ENCODE data around the gene SPATA21.
"Not testable (repeated sequence)": the region's sequence is repeated elsewhere in the genome, so short reads cannot be mapped to it uniquely, and the experiment has no call there.

SPATA21 gene

DNA sequence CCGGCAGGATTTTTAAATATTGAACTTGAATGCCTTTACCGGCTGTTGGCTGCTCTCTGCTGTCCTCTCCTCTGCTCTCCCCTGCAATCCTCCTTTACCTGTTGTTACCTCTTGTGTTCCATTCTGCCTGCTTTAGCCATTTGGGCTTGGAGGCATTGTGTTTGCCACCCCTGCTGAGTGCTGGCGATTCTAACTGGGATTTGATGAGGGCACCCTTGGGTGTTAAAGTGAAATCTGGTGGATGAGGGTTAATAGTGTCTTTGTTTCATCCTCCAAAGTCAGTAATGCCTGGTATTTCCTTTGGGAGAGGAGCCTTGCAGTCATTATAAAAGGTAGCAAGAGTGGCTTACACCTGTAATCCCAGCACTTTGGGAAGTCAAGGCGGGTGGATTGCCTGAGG is 60.3 kb downstream of the SPATA21 start:
- DNase-seq: no peak

DNA sequence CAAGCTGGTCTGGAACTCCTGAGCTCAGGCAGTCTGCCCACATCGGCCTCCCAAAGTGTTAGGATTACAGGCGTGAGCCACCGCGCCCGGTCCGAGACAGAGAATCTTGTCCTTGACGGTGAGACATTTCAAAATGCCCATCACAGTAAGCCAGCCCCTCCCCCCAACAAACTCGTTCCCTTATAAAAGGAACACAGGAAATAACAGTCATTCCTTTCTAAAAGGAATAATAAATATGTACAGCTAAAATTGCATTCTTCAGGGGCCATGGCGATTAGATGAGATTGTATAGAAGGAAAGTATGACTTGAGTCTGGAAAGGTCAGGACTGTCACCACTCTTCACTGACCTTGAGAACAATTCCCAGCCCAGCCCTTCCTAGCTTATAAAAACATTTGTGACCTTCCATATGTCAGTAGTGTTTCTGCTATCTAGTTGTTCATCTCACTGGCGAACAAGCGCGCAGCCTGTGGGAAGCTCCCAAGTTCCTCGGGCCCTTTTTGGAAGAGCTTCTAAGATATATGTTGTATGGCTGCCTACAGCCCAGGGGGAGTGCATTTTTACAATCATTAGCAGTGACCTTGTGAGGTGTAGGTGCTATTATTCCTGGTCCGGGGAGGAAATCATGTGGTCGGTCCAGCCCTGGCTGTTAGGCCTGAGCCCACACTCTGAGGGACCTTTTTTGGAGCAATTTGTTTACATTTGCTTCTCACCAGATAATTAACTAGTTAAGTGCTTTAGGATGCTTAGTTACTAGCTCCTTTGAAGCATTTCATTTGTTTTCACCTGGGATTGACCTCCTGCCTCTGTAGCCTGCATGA is 61.5 kb downstream of the SPATA21 start:
- no peak for DNase-seq

DNA sequence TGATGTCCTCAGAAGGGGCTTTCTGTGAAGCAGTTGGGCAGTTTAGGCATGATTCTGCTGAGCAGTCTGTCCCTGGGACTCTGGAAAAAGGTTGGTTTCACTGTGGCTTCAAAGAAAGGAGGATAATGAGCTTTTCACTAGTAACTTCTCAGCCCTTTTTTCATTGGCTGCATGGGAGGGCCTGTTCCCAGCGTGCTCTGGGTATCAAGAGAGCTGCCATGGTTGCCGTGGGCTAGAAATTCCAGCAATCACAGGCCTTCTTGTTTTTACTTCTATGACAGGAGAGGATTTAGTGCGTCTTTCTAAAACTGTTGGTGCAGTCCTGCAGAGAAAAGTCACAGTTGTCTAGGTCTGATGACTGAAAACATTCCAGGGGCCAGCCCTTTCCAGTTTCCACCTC is 63.0 kb downstream of the SPATA21 start:
- no peak for DNase-seq

DNA sequence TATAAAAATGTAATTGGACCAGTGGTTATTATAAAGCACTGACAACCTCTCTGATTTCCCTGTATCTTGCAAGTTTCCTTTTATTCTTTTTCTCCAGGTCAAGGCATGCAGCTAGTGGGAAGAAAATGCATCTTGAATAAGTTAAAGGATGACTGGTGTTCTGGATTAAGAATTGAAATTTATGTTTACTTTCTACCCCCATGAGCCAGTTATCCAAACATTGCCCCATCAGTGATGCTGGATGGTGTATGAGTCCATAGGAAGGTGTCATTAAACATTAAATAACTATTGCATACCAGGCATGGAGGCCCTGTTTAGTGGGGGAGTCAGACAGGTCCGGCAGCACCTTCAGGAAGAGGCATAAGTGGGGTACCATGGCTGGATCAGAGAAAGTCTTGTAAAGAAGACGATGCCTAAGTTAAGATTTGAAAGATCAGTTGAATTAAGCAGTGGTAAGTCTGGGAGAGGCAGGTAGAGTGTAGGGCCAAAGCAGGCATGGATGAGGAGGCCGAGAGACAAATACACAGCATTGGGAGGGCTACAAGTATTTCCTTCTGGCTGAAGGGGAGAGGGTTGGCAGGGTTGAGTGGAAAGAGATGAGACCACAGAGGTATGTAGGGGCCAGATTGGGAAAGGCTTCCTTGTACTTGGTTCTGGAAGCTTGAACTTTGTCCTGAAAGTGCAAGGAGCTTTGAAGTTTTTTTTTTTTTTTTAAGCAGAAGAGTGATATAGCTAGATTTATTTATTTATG is 64.5 kb downstream of the SPATA21 start:
- DNase-seq: no peak

DNA sequence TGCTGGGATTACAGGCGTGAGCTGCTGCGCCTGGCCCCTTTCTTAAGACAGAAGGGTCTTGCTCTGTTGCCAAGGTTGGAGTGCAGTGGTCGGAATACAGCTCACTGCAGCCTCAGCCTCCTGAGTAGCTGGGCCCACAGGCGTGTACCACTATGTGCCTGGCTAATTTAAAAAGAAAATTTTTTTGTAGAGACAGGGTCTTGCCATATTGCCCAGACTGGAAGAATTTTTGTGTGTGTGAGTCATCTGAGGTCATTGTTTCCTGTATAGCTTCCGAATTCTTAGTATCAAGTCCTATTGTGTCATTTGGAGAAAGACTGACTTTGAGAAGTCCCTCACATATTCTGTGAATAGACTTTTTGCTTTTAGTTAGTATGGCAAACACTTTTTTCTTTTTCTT is 65.5 kb downstream of the SPATA21 start:
- no peak for DNase-seq

DNA sequence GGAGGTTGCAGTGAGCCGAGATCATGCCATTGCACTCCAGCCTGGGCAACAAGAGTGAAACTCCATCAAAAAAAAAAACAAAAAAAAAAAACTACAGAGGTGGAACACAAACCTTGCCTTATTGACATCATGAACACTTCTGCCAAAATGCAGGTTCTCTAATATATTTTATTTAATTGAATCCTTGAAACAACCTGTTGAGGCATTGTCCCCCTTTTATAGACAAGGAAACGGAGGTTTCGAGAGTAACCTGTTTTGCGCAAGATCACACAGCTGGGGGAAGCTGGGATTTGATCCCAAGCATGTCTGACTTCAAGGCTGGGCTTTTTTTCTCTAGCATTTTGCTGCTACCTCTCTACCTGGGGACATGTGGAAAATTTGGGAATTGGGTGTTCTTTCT is 67.4 kb downstream of the SPATA21 start:
- no peak for DNase-seq

DNA sequence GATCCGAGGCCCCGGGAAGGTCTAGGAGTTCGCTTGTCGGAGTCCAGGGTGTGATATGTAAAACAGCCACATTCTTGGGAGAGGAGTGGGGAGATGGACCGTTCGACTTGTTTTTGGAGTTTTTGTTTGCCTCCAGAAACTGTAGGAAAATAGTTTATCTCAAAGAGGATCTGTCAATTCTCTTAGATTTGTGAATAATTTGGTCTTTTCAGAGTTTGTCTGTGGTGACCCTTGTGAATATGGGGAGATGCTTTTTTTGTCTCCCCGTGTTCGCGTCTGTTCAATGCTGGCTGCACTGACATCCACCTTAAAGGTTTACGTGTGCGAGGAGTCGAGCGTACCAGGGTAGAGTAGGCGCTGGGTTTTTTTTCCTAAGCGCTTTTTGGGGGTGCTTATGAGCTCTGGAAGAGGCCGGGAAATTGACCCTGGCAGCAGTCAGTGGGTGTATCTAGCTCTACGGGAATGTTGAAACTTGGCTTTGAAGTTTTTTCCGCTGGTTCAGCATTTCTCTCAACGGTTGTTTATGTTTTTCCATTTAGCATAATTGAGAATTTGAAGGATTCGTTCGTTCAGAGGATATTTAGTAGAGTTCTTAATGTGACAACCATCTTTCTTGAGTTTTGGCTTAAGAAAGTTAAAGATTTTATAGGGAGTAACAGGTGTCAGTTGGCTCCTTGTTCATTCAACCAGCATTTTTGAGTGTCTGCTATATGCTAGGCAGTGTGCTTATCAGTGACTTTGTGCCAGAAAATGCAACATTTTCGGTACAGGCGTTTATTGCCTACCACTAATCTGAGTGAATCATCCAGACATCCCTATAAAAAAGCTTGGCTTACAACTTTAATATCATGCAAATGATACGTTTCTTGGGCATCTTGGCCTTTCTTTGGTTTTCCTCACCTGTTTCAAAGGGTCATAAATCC is 69.0 kb downstream of the SPATA21 start:
- DNase-seq: no peak

DNA sequence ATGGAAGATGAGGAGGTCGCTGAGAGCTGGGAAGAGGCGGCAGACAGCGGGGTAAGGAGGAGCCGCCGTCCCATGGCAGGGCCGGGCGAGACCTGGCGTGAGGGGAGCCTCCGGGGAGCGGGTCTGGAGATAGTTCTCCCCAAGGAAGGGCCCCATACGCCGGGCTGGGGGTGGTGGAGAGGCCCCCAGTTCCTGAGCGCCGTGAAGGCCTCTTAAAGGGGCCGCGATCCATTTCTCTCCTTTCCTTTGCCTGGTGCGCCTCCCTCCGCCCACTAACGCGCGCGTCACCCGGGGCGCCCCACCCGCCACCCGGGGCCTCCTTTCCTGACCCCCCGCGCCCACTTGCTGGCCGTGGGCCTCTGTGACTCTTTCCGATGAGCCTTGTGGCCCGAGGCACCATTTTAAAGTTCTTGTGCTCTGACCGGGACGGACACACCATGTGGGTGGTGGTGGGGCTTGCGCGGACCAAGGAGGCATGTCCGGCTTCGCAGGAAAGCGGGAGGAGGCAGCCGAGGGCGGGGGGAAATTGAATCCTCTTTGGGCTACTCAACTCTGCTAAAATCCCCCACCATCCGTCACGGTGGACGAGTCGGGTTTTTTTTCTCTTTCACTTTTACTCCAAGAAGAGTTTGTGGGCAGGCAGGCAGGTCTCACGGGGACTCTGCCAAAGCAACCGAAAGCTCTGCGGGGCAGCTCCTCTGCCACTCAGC is 69.8 kb downstream of the SPATA21 start:
- DNase-seq: peak; percentile 39

DNA sequence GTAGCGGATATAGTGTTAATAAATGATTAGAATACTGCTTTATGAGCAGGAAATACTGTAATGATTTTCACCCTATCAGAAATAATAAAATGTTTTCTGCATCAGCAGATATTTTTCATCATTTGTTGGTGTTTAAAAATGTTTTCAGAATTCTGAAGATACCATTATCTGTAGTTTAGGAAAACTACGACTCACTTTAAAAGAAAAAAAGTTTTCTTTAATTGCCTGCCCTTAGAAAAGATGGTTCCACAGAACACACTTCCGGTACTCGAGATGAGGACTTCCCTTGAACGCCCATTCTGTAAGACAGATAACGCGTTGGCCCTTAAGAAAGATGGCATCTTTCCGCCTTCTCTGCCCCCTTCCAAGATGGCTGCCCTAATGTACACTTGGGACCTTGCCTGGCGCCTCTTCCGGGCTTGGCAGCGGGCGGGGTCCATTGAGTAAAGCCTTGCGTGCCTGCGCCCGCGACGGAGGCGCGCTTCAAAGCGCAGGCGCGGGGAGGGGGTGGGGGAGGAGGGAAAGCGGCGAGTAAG is 70.4 kb downstream of the SPATA21 start, which contains the start of gene SZRD1:
Gene SZRD1, plus strand, starts transcription at position 521 of the 536 bp plus-strand sequence. CDS start 16 bp downstream, outside the sequence.
- DNase-seq: peak; percentile 62

DNA sequence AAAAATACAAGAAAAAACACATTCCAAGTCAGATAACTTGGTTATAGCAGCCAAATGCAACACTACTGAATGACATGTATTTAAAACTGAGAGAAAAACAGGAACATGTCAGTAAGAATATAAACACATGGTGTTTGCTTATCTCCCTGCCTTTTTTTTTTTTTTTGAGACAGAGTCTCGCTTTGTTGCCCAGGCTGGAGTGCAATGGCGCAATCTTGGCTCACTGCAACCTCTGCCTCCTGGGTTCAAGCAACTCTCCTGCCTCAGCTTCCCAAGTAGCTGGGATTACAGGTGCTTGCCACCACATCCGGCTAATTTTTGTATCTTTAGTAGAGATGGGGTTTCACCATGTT is 72.1 kb downstream of the SPATA21 start:
- DNase-seq: not testable (repeated sequence)

DNA sequence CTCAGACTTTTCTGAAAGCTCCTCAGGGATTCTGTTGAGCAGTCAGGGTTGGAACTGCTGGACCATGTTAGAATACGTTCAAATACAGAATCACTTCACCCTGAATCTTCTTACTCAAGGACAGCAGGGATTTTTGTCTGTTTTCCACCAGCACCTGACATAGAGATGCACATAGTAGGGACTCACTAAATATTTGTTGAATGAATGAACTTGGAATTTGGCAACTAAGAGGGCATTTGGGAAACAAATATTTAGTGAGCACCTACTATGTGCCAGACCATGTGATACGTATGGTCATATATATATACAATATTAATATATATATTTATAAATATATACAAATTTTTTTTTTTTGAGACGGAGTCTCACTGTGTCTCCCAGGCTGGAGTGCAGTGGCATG is 80.4 kb downstream of the SPATA21 start:
- DNase-seq: no peak

DNA sequence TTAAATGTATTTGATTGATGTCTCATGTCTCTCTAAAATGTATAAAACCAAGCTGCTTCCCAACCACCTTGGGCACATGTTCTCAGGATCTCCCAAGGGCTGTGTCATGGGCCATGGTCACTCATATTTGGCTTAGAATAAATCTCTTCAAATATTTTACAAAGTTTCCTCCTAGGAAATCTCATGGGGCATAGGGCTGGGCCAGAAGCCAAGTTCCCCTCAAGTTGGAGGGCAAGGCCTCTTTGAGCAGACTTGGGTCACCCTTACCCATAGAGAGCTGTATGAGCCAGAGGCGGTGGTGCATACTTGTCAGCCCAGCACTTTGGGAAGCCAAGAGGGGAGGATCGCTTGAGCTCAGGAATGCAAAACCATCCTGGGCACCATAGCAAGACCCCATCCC is 82.6 kb downstream of the SPATA21 start:
- DNase-seq: no peak

DNA sequence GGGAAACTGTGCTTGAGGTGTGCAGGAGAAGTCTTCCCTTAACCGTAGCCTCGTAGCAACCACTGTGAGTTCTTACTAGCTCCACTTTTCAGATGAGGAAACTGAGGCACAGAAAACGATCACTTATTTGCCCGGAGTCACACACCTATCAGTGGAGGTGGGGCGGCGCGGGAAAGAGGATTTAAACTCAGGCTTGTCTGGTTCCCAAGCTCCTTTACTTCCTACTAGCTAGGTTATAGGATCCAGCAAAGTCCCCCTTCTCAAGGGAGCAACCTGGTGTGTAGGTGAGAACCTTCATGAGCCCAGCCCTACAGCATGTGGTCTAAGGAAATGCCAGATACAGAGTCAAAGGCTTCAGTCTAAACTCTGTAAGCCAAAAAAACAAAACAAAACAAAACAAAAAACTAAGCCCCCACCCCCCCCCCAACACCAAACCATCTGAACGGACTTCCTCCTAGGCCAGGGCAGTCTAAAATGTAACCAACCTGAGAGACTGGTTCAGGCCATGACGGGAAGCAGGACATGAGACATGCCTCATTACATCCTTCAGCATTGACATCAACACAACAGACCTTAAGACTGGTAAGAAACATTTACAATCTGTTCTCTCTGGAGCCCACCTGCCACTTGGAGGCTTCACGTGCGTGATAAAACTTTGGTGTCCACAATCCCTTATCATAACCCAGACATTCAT is 84.2 kb downstream of the SPATA21 start:
- DNase-seq: no peak

DNA sequence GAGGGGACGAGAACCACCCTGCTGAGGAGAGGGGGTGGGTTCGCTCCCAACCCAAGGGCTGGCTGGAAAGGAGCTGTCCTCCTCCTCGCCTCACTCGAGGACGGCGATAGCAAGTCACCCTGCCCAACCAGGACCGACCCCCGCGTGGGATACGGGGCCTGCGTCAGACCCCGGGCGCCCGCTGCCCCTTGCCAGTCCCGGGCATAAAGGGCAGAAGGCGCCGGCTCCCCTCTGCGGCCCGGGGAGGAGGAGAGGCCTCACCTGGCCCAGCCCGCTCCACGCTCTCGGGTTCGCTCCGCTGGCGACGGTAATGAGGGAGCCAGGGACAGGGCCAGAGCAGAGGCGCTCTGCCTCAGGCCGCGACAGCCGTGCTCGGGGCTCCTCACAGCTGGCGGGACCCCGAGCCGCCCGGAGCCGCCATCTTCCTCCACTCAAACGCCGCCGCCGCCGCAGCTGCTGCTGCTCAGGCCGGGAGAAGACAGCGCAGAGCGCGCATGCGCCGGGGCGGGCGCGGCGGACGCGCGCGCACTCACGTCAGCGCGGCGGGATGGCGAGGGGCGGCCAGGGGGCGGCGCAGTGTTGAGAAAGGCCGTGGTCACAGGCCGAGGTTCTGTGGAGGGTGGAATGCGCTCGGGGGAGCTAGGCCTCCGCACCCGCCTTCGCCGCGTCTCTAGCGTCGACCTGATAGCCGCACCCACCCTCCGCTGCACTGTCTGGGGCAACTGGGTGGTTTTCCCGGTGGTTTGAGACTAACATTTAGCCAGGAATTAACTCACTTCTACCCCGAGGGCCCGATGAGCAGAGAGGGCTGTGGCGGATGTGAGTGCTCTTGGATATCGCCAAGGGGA is 85.0 kb downstream of the SPATA21 start, which contains the start of gene FBXO42:
Gene FBXO42, minus strand, starts transcription at position 487 of the 848 bp plus-strand sequence. CDS start 37,062 bp downstream, outside the sequence.
- peak; percentile 66 for DNase-seq

DNA sequence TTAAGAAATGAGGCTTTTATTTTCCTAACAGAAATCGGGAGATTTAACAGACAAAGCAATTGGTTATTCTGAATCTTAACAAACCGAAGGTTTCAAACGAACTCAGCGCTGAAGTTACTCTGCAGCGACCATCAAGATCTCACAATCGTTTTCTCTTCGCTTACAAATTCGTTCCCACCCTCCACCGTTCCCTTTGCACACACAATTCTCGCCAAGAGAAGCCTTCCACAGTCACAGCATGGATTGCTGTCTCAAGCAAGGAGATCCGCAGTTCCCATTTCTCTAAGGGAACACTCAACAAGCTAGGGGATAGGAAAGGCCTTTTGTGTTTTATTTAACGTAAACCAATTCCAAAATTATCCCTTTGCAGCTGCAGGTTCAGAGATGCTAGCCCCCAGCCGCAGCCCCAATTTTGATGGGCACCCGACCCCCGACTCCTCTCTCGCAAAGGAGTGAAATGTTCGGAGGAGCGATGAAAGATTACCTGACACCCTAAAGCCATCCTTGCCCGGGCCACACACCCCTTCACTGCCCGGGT is 85.7 kb downstream of the SPATA21 start:
- no peak for DNase-seq

DNA sequence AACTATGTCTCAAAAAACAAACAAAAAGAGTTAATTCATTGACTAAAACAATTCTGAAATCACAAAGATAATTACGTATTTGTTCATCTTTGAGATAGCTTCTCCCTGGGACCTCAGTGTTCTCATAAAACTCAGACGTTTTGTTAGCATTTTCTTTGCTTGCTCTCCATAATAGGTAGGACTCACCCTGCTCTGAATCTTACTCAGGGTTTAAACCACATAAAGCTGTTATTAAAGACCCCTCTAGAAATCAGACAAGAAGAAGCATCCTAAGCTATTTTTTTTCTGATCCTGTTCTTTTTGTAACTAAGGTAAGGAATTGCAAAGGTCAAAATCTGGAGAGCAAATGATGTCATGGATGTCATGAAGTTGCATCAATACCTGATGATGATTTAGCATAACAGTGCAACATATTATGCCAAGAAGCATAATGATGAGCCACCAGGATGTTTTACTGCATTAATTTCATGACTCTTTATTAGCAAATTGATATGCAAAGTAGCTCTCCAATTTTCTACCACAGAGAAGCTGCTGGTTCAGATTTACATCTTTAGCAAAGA is 87.3 kb downstream of the SPATA21 start:
- no peak for DNase-seq
